IMR-90 (cell line): ENCODE data around the gene TPCN1. TPM values are rescaled to one million over a fixed set of nuclear protein-coding genes. Genes with fewer than 3 reads are reported as not detected.

Experiments used
- ATAC-seq: fragments of 200-7000 bp; cut with Tn5 transposase; 2 replicates; pipeline ENCODE4 v1.9.1; 2020; ENCODE audit warnings: low read depth, mild to moderate bottlenecking, moderate library complexity
- BruUV-seq: library from RNA; stranded (reverse); fragments of 400-500 nt; replicated peaks from 2 replicates; lab custom pipeline; 2021; lab: Mats Ljungman, UMichigan
- CTCF ChIA-PET: fragments of 300-600 bp; formaldehyde crosslinking; extraction: SDS; loops from one replicate; lab custom pipeline; 2021; ENCODE audit warnings: antibody characterized with exemption; lab: Yijun Ruan, JAX
- POLR2A ChIA-PET: fragments of 300-600 bp; sonication (Branson Sonifier 250); formaldehyde crosslinking; loops from one replicate; lab custom pipeline; 2022; ENCODE audit warnings: antibody characterized with exemption; ENCODE audit not compliant: unreplicated experiment; lab: Charles Lee
- DNase-seq: peaks from one replicate; pipeline ENCODE4 v3.0.0; 2013
- H2AFZ ChIP-seq: replicated peaks from 2 replicates; pipeline ENCODE3; 2013; ENCODE audit warnings: low read length, mild to moderate bottlenecking; ENCODE audit not compliant: poor library complexity
- H2AK5ac ChIP-seq: 2 replicates; pipeline ENCODE4 v1.6.1; 2013; ENCODE audit warnings: low read depth, low read length, inconsistent platforms
- H2AK9ac ChIP-seq: replicated peaks from 2 replicates; pipeline ENCODE3; 2013; ENCODE audit warnings: mild to moderate bottlenecking, low read depth, low read length, moderate library complexity; ENCODE audit not compliant: poor library complexity
- H2BK120ac ChIP-seq: 2 replicates; pipeline ENCODE4 v1.6.1; 2013; ENCODE audit warnings: low read depth, low read length, inconsistent platforms
- H2BK15ac ChIP-seq: 3 replicates; pipeline ENCODE4 v1.6.1; 2013; ENCODE audit warnings: low read depth, low read length, inconsistent platforms
- H2BK20ac ChIP-seq: 2 replicates; pipeline ENCODE4 v1.6.1; 2013; ENCODE audit warnings: low read depth, mild to moderate bottlenecking, inconsistent platforms, low read length, moderate library complexity
- H2BK5ac ChIP-seq: 2 replicates; pipeline ENCODE4 v1.6.1; 2013; ENCODE audit warnings: mild to moderate bottlenecking, low read depth, low read length, inconsistent platforms; ENCODE audit not compliant: poor library complexity, severe bottlenecking
- H3K14ac ChIP-seq: replicated peaks from 2 replicates; pipeline ENCODE4 v1.6.1; 2013; ENCODE audit warnings: low read depth, low read length, inconsistent platforms
- H3K18ac ChIP-seq: 2 replicates; pipeline ENCODE4 v1.6.1; 2013; ENCODE audit warnings: low read depth, low read length, control low read depth
- H3K23ac ChIP-seq: 2 replicates; pipeline ENCODE4 v1.6.1; 2013; ENCODE audit warnings: low read depth, low read length, inconsistent platforms
- H3K27ac ChIP-seq: 2 replicates; pipeline ENCODE4 v1.5.1; 2013; ENCODE audit warnings: mild to moderate bottlenecking, control low read depth, low read length; ENCODE audit not compliant: insufficient read depth
- H3K27me3 ChIP-seq: 2 replicates; pipeline ENCODE4 v1.6.1; 2013; ENCODE audit warnings: low read length; ENCODE audit not compliant: control insufficient read depth, insufficient read depth
- H3K36me3 ChIP-seq: 2 replicates; pipeline ENCODE4 v1.6.1; 2013; ENCODE audit warnings: low read length, mixed read lengths; ENCODE audit not compliant: control insufficient read depth, insufficient read depth
- H3K4ac ChIP-seq: 2 replicates; pipeline ENCODE4 v1.6.1; 2013; ENCODE audit warnings: low read depth, low read length, inconsistent platforms
- H3K4me1 ChIP-seq: 2 replicates; pipeline ENCODE4 v1.6.1; 2013; ENCODE audit warnings: low read length, mixed read lengths; ENCODE audit not compliant: control insufficient read depth, insufficient read depth
- H3K4me2 ChIP-seq: 2 replicates; pipeline ENCODE4 v1.6.1; 2013; ENCODE audit warnings: low read depth, mild to moderate bottlenecking, control low read depth, low read length, moderate library complexity
- H3K4me3 ChIP-seq: 2 replicates; pipeline ENCODE4 v1.5.1; 2013; ENCODE audit warnings: low read depth, mild to moderate bottlenecking, control low read depth, low read length, moderate library complexity; ENCODE audit not compliant: insufficient read depth
- H3K56ac ChIP-seq: 2 replicates; pipeline ENCODE4 v1.6.1; 2013; ENCODE audit warnings: low read length, inconsistent platforms; ENCODE audit not compliant: insufficient read depth; ENCODE audit errors: extremely low read depth
- H3K79me1 ChIP-seq, 2 experiments: 2 replicates each; pipeline ENCODE4 v1.6.1; 2013; ENCODE audit warnings: low read length in 2 of 2, inconsistent platforms in 1 of 2, low read depth in 1 of 2
- H3K9ac ChIP-seq: 2 replicates; pipeline ENCODE4 v1.6.1; 2013; ENCODE audit warnings: low read depth, low read length, control low read depth
- H3K9me1 ChIP-seq: 2 replicates; pipeline ENCODE4 v1.6.1; 2013; ENCODE audit warnings: low read length, inconsistent platforms; ENCODE audit not compliant: insufficient read depth
- H3K9me3 ChIP-seq: 2 replicates; pipeline ENCODE4 v1.6.1; 2013; ENCODE audit warnings: low read length; ENCODE audit not compliant: control insufficient read depth, insufficient read depth
- H4K20me1 ChIP-seq: 2 replicates; pipeline ENCODE4 v1.6.1; 2013; ENCODE audit warnings: low read length, inconsistent platforms; ENCODE audit not compliant: insufficient read depth
- H4K5ac ChIP-seq: 2 replicates; pipeline ENCODE4 v1.6.1; 2013; ENCODE audit warnings: mild to moderate bottlenecking, low read depth, low read length, control low read depth
- H4K8ac ChIP-seq, 2 experiments: 2 replicates each; pipeline ENCODE4 v1.6.1; 2013; ENCODE audit warnings: low read depth in 2 of 2, low read length in 2 of 2, control low read depth in 1 of 2, inconsistent platforms in 1 of 2
- H4K91ac ChIP-seq: 2 replicates; pipeline ENCODE4 v1.6.1; 2013; ENCODE audit warnings: low read depth, low read length, inconsistent platforms; ENCODE audit not compliant: insufficient read depth
- BHLHE40 ChIP-seq: fragments of 150-350 bp; IDR thresholded peaks from 2 replicates; pipeline ENCODE4 v1.6.1; 2016; ENCODE audit warnings: mild to moderate bottlenecking, low read depth, low read length
- FOS ChIP-seq: fragments of 150-350 bp; IDR thresholded peaks from 2 replicates; pipeline ENCODE4 v1.6.1; 2016; ENCODE audit warnings: low read depth, low read length
- RAD21 ChIP-seq: IDR thresholded peaks from 2 replicates; pipeline ENCODE4 v1.6.1; 2012; ENCODE audit warnings: low read length, improper control_type of control experiment
- WGBS, 2 experiments: methylation state at CpG; one replicate each; pipeline versions ENCODE4 v1.1.5 to v1.1.7; 2013; ENCODE audit warnings: missing lambda C conversion rate in 2 of 2; ENCODE audit not compliant: insufficient read length in 1 of 2; ENCODE audit errors: extremely low coverage in 2 of 2; 5-methylcytosine and 5-hydroxymethylcytosine counted together
- dilution Hi-C: fragments of 300-500 bp; cut with HindIII; formaldehyde crosslinking; loops from one replicate; pipeline ENCODE4 v1.14.3; 2018; ENCODE audit warnings: low sequenced_read_pairs; ENCODE audit not compliant: unreplicated experiment
- in situ Hi-C: fragments of 300-500 bp; cut with MboI; formaldehyde crosslinking; loops from 3 replicates; pipeline ENCODE4 v1.14.3; 2019; ENCODE audit warnings: low sequenced_read_pairs, inconsistent platforms, mixed read lengths
- intact Hi-C: fragments of 100-400 bp; cut with micrococcal nuclease; formaldehyde crosslinking; loops from 2 replicates; pipeline ENCODE4 v1.10.0; 2022
- polyA plus RNA-seq, 3 experiments: library from polyadenylated mRNA; depleted of rRNA; stranded (reverse); fragments of >200 nt; gene quantifications; 2 replicates each; pipeline ENCODE4 v1.2.3, GENCODE V29; 2012; ENCODE audit warnings: low replicate concordance in 1 of 3
- total RNA-seq: library from RNA; depleted of rRNA; stranded (reverse); fragments of >200 nt; gene quantifications from 2 replicates; pipeline ENCODE4 v1.2.3, GENCODE V29; 2012

Gene TPCN1
- total and polyA plus RNA-seq, 2 of the 4 experiments (the other 2 are of a cell fraction): 2.0 to 13.2 TPM

DNA sequence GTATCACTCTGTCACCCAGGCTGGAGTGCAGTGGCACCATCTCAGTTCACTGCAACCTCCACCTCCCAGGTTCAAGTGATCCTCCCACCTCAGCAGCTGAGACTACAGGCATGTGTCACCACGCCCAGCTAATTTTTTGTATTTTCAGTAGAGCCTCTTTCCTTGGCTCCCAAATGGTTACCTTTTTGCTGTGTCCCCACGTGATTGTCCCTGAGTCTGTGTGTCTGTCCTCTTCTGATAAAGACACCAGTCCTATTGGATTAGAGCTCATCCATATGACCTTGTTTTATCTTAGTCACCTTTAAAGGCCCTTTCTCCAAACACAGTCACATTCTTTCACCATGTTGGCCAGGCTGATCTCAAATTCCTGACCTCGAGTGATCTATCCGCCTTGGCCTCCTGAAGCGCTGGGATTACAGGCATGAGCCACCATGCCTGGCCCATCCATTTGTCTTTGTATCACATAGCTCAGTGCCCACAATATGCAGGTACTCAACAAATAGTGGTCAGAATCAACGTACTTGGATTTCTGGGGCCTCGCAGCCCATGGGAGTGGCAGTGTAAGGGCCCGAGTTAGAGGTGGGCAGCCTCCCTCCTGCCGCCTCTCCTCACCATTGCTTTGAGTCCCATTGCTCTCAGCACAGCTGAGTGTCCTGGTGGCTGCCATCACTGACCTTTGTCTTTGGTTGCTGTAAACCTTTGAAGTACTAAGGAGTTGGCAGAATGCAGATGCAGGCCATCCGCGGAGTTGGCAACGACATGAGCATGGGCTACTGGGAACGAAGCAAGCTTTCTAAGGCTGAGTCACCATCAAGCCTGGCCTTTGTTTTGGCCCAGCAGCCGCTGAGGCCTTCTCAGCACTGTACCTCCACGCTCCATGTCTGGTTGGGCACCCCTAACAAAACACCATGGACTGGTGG, 9.3 kb downstream of the TPCN1 start (continued):
- TF ChIP-seq BHLHE40: no peak

GRCh38 chr12:113231235-113232088, 10.2 kb downstream of the TPCN1 start:
- H4K91ac ChIP-seq: peak overlapping the region; percentile 59
- peak overlapping the region; percentile 30; the same call in 1 of the 2 replicates for H3K27ac ChIP-seq
- DNase-seq (peak; percentile 46), ATAC-seq (peak; percentile 75)
- no peaks in the 10 kb centered on the region for H3K27me3 ChIP-seq
- H3K18ac ChIP-seq: peak overlapping the region; percentile 5; the same call in 1 of the 2 replicates
- peak overlapping the region; percentile 86 for H2BK15ac ChIP-seq
- H4K20me1 ChIP-seq: no peaks in the 10 kb centered on the region
- peak overlapping the region; percentile 28; the same call in 1 of the 2 replicates for H3K56ac ChIP-seq
- H3K14ac ChIP-seq: peak overlapping the region; percentile 83
- H2AK5ac ChIP-seq: peak overlapping the region; percentile 95
- H4K8ac ChIP-seq: peak overlapping the region; percentile 72 to 81
- H2BK20ac ChIP-seq: peak overlapping the region; percentile 87
- ChIA-PET POLR2A (no interaction called here), CTCF (no interaction called here)
- H3K79me1 ChIP-seq: no peaks in the 10 kb centered on the region
- intact Hi-C loops: no loop called here
- H3K9me1 ChIP-seq: peaks cover 13% of the 10 kb centered on the region; the same call in 1 of the 2 replicates
- peaks cover 4% of the 10 kb centered on the region for H3K9me3 ChIP-seq
- dilution Hi-C loops: no loop called here
- no peak overlapping the region for H3K4me2 ChIP-seq
- TF ChIP-seq FOS (peak; percentile 17; the same call in 1 of the 2 replicates), RAD21 (no peak)
- H4K5ac ChIP-seq: peak overlapping the region; percentile 21; the same call in 1 of the 2 replicates
- H3K4me3 ChIP-seq: no peak overlapping the region
- no peak overlapping the region for H3K9ac ChIP-seq
- no peak overlapping the region for H2AFZ ChIP-seq
- H2AK9ac ChIP-seq: peak overlapping the region; percentile 1
- H3K4ac ChIP-seq: peak overlapping the region; percentile 82
- H2BK120ac ChIP-seq: peak overlapping the region; percentile 79
- WGBS, 2 experiments: 91% methylated on average over 2 of the region's 8 CpGs; no CpG with 5 or more reads in 1 of the 2 experiments
- in situ Hi-C loops: no loop called here
- H2BK5ac ChIP-seq: no peak overlapping the region
- BruUV-seq: no TSS peak
- H3K36me3 ChIP-seq: peaks cover 37% of the 10 kb centered on the region
- H3K23ac ChIP-seq: peak overlapping the region; percentile 47; the same call in 1 of the 2 replicates
- H3K4me1 ChIP-seq: peaks cover 7% of the 10 kb centered on the region
